Stimulated activated naive CD4-positive, alpha-beta T cell treated with Interleukin-2 at 50 U/mL for 16 hours (primary cell): ENCODE data around the gene GMDS.
A peak's percentile ranks its signal among the peaks of the same experiment; 100 is the strongest.

Source experiments
- DNase-seq: peaks from one replicate; lab custom pipeline; 2025; lab: John Stamatoyannopoulos, UW

GMDS gene

DNA sequence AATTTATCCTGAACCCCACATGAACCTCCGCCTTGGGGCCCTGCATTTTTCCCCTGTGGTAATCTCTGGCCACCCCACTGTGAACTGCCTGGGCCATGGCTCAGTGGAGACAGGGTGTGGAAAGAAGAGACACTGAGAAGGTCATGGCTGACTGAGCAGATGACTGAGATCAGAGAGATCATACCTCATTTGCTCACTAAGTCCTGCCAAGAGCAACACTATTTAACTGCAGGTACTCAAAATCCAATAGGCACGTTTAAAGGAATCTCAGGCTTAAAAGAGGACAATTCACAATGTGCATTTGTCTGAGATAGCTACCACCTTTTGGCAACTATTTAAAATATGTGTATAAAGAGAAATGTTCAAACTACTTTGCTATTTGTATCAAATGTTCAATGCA is 305.0 kb downstream of the GMDS start:
- no peak for DNase-seq

DNA sequence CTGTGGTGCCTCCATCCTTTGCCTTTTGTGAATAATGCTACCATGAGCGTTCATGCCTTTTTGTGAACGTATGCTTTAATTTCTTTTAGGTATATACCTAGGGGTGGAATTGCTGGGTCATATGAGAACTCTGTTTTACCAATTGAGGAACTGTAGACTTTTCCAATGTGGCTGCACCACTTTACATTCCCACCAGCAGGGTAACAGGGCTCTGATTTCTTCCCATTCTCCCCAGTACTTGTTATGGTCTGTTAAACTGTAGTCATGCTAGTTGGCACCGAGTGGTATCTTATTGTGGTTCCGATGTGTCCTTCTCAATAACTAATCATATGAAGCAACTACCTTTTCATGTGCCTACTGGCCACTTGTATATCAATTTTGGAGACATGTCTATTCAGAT is 312.1 kb downstream of the GMDS start:
- DNase-seq = no peak

DNA sequence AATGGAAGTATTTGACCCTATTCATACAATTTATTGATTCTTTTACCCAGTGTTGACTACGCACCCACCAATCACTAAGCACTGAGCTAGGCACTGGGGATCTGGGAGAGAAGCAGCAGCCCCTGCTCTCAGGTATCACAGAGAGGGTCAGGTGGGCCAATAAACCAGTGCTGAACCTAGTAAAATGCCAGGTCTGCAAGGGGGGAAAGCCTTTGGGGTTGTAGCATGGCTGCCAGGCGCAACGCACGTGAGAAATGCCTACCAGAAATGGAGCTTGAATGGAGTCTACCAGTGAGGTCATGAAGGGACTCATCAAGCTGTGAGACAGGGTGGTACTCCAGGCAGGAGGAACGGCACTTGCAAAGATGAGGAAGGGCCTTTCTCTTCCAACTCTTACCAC is 313.6 kb downstream of the GMDS start:
- no peak for DNase-seq

DNA sequence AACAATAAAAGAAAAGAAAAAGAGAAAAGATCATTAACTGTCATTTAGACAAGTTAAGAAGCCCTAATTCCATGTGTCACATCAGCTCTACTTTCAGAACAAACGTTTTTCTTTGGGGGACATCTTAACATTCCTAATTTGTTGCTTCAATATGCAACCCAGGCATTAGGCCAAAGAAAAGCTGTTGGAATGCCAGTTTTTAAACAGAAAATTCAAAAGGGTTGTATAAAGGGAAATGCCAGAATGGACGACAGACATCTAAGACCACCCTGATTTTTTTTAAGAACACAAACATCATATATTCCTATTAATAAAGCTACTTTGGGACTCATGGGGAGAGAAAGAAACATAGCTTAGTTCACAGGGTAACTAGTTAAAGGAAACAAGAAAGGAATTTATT is 315.0 kb downstream of the GMDS start:
- no peak for DNase-seq

DNA sequence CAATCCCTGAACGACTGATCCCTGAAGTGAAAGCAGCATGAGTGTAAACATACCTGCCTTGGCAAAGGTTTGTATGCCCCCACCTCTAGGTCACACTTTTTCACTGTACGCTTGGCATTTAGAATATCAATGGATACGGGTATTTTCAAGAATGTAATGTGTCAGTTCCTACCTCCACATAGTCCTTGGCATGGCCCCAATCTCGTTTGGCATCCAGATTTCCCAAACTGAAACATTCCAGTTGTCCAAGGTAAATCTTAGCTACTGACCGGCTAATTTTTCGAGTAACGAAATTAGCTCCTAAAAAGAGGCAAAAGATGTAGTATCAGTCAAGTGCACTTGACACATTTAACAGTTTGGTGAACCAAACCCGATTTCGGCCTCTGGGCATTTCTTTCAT is 315.5 kb downstream of the GMDS start:
- DNase-seq = no peak

DNA sequence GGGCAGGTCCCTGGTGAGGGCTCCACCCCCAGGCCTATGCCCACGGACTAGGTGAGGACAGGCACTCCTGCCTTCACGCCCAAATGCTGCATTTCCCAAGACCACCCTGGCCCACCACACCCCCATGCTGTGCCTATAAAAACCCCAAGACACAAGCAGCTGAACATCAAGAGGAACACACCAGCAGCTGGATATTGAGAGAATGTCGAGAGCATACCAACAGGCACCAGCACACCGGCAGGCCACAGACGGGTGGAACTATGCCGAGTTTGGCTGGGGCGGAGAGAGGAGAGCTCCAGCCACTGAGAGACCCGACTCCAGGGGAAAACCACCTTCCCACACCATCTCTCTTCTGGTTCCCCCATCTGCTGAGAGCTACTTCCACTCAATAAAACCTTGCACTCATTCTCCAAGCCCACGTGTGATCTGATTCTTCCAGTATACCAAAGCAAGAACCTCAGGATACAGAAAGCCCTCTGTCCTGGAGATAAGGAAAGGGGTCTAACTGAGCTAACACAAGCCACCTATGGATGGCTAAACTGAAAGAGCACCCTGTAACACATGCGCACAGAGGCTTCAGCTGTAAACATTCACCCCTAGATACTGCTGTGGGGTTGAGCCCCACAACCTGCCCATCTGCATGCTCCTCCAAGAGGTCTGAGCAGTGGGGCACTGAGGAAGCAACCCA is 319.5 kb downstream of the GMDS start:
- no peak for DNase-seq

DNA sequence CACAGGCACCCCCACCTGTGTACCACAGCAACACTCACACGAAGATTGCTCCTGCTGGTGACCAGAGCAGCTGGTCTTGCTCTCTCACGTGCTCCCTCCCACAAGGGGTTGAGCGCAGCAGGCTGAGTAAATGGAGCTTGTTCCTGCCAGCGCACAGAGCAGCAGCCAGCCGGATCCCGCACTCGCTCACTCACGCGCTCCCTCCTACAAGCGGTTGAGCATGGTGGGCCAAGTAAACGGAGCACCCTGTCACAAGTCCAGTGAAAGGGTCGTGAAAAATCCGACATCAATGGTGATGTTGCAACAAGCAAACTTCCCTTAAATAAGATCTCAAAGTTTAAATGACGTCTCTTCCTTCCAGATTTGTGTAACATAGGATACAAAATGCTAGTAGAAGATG is 322.0 kb downstream of the GMDS start:
- no peak for DNase-seq

- peak; percentile 4 for DNase-seq
Observed at GRCh38 chr6:1917626-1918371, 327.6 kb downstream of the GMDS start.

GRCh38 chr6:1916334-1917070 is 328.9 kb downstream of the GMDS start:
- no peak for DNase-seq

- DNase-seq = no peak
Observed at GRCh38 chr6:1915226-1915625, 330.2 kb downstream of the GMDS start.

- DNase-seq = no peak
Observed at GRCh38 chr6:1913577-1913976, 331.8 kb downstream of the GMDS start.

- DNase-seq = no peak
Observed at GRCh38 chr6:1912731-1913130, 332.7 kb downstream of the GMDS start.

- no peak for DNase-seq
Observed at GRCh38 chr6:1911474-1911873, 333.9 kb downstream of the GMDS start.

- DNase-seq = no peak
Observed at GRCh38 chr6:1910621-1911407, 334.6 kb downstream of the GMDS start.

GRCh38 chr6:1908784-1909183 is 336.6 kb downstream of the GMDS start:
- no peak for DNase-seq

- no peak for DNase-seq
Observed at GRCh38 chr6:1906609-1907008, 338.8 kb downstream of the GMDS start.

DNA sequence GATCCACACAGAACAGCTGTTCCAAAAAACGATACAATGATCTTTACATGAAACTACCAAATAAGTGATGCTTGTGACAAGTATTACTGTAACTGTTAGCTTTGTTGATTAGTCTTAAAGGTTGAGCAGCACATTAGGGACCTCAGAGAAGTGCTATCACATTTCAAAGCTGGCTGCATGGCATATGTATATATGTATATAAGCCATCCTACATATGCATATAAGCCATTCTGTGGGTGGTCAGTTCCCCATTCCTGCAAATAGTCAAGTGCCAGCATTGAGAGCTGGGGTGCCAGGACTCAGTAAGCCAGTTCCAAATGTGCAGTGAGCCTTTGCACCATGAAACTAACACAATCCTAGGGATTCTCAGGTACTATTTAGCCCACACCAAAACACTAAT is 339.4 kb downstream of the GMDS start:
- DNase-seq = no peak

GRCh38 chr6:1904898-1905297 is 340.5 kb downstream of the GMDS start:
- DNase-seq = no peak

GRCh38 chr6:1904466-1904799 is 341.0 kb downstream of the GMDS start:
- DNase-seq = no peak

GRCh38 chr6:1903780-1904465 is 341.5 kb downstream of the GMDS start:
- DNase-seq = no peak

DNA sequence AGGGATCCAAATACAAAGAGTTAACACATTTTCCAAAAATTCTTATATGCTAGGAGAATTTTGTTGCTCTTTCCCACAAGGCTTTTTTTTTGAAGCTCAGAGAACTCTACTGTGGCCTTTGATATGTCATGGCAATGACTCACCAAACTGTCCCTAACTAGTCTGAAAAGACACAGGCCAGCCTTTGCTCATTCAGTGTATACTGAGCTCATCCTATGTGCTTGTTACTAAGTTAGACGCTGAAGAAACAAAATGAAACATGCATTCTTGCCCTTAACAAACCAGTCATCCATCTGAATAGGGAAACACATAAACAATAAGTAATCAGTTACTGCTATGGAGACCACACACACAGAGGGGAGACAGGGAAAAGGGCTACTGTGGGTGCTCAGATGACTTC is 343.8 kb downstream of the GMDS start:
- no peak for DNase-seq

DNA sequence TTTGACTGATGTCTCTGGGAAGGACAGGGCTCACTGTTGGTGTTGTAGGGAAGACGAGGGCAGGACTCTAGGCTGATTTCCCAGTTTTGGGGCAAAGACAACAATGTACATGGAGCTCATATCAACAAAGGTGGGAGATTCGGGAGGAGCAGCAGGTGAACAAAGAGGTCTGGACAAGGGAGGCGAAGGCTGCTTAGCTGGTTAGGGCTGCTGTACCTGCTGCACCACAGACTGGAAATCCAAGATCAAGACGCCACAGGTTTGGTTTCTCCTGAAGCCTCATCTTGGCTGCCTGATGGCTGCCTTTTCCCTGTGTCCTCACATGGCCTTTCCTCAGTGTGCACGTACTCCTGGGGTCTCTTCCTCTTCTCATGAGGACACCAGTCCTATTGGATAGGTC is 348.5 kb downstream of the GMDS start:
- no peak for DNase-seq
